Mucosa of rectum (tissue), 2 donors: ENCODE data around the gene EFCAB10.
A peak's percentile ranks its signal among the peaks of the same experiment; 100 is the strongest.

ENCODE experiments used
- H3K27ac ChIP-seq, 2 donors: one replicate each; pipeline ENCODE4 v1.7.0; 2013; ENCODE audit warnings: inconsistent platforms in 2 of 2, low read depth in 2 of 2, low read length in 2 of 2
- H3K27me3 ChIP-seq, 2 donors: one replicate each; pipeline ENCODE4 v1.7.0; 2013; ENCODE audit warnings: low read length in 2 of 2; ENCODE audit not compliant: control insufficient read depth in 2 of 2, insufficient read depth in 2 of 2
- H3K36me3 ChIP-seq, 2 donors: one replicate each; pipeline ENCODE4 v1.7.0; 2013; ENCODE audit warnings: low read length in 2 of 2; ENCODE audit not compliant: control insufficient read depth in 2 of 2, insufficient read depth in 2 of 2
- H3K4me1 ChIP-seq, 2 donors: one replicate each; pipeline ENCODE4 v1.7.0; 2013; ENCODE audit warnings: low read length in 2 of 2, mild to moderate bottlenecking in 1 of 2; ENCODE audit not compliant: control insufficient read depth in 2 of 2, insufficient read depth in 2 of 2
- H3K4me3 ChIP-seq, 2 donors: one replicate each; pipeline ENCODE4 v1.7.0; 2013; ENCODE audit warnings: low read length in 2 of 2
- H3K9ac ChIP-seq, 2 donors: one replicate each; pipeline ENCODE4 v1.7.0; 2013; ENCODE audit warnings: low read length in 2 of 2, low read depth in 1 of 2, mild to moderate bottlenecking in 1 of 2
- H3K9me3 ChIP-seq, 2 donors: one replicate each; pipeline ENCODE4 v1.7.0; 2013; ENCODE audit warnings: low read length in 2 of 2; ENCODE audit not compliant: control insufficient read depth in 2 of 2
- donor health status: healthy.
- donor health status: Normal muscosa, but diverticular disease.

EFCAB10 gene

DNA sequence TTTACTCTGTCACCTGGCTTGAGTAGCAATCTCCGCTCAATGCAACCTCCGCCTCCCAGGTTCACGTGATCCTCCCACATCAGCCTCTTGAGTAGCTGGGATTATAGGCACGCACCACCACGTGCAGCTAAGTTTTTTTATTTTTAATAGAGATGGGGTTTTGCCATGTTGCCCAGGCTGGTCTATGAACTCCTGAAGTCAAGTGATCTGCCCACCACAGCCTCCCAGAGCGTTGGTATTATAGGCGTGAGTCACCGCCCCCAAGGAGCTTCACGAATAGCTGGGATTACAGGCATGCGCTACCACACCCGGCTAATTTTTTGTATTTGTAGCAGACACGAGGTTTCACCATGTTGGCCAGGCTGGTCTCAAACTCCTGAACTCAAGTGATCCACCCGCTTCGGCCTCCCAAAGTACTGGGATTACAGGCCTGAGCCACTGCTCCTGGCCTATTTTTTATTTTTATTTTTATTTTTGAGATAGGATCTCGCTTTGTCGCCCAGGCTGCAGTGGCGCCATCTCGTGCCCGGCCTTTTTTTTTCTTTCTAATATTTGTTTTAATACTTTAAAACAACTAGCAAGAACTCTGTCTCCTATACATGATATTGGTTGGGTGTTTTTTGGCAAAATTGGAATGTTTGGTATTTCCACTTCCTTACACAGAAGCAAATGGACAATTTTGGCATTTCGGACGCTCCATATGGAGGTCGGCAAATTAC is 1.1 kb downstream of the EFCAB10 start:
- Histone ChIP-seq H3K4me3 (no peak overlapping the region), H3K4me1 (peaks cover 0 to 5% of the 10 kb centered on the region in 2 donors), H3K9me3 (no peaks in the 10 kb centered on the region), H3K9ac (no peak overlapping the region), H3K36me3 (no peaks in the 10 kb centered on the region), H3K27me3 (peaks cover 0 to 3% of the 10 kb centered on the region in 2 donors), H3K27ac (no peak overlapping the region)

DNA sequence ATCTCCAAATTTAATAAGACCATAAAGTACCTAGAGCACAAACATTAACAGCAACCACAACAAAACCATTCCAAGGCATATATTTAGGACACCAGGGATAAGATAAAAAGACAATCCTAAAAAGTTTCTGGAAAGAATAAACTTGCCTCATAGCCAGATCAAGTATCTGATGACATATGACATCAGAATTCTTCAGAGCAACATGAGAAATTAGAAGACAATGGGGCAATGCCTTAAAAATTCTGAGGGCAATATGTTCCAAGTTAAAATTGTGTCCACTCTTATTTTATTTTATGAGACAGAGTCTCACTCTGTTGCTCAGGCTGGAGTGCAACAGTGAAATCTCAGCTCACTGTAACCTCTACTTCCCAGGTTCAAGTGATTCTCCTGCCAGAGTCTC is 2.8 kb downstream of the EFCAB10 start:
- no peak overlapping the region for H3K27ac ChIP-seq
- H3K4me1 ChIP-seq, result peaks cover 0 to 5% of the 10 kb centered on the region in 2 donors
- H3K9ac ChIP-seq, result no peak overlapping the region
- H3K27me3 ChIP-seq, result peaks cover 0 to 3% of the 10 kb centered on the region in 2 donors
- H3K36me3 ChIP-seq, result no peaks in the 10 kb centered on the region
- no peaks in the 10 kb centered on the region for H3K9me3 ChIP-seq
- H3K4me3 ChIP-seq, result no peak overlapping the region

DNA sequence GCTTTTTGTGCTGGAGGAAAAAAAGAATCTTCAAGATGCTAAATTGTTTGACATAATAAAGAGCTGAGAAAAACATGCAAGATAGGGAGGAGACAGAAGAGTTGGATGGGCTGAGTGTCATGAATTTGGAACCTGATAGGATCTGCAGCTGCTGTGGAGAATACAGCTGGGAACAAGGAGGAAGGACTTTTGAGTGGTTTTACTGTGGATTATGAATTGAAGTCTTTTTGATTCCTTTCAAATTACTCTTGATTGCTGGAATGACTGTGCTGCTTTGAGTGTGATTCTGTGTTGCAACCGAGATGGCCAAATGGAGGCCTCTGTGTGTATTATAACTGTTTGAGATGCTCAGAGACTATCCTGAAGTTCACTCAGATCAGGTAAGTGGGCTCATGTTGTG is 4.0 kb downstream of the EFCAB10 start:
- H3K9ac ChIP-seq, result no peak overlapping the region

DNA sequence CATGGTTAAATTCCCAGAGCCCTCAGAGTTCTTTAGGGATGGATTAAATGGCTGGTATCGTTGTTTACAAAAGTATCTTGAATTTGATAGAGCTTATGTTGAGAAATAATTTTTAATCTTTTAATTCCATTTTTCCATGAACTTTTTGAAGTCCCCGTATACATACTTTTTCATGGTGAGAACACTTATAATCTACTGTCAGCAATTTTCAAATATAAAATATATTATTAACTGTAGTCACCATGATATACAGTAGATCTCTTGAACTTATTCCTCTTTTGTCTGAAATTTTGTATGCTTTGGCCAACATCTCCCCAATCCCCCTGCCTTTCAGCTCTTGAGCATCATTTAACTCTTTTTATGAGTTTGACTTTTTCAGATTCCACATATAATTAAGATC is 9.4 kb downstream of the EFCAB10 start:
- Histone ChIP-seq H3K9ac (no peak overlapping the region), H3K36me3 (peaks cover 8 to 11% of the 10 kb centered on the region in 2 donors), H3K4me1 (no peaks in the 10 kb centered on the region), H3K4me3 (no peak overlapping the region), H3K27me3 (no peaks in the 10 kb centered on the region), H3K9me3 (no peaks in the 10 kb centered on the region), H3K27ac (no peak overlapping the region)

More for the DNA sequence above, 4.0 kb downstream of the EFCAB10 start:
- no peaks in the 10 kb centered on the region for H3K36me3 ChIP-seq
- H3K27me3 ChIP-seq, result peaks cover 0 to 3% of the 10 kb centered on the region in 2 donors
- H3K9me3 ChIP-seq, result no peaks in the 10 kb centered on the region
- H3K27ac ChIP-seq, result no peak overlapping the region
- peaks cover 0 to 5% of the 10 kb centered on the region in 2 donors for H3K4me1 ChIP-seq
- no peak overlapping the region for H3K4me3 ChIP-seq

DNA sequence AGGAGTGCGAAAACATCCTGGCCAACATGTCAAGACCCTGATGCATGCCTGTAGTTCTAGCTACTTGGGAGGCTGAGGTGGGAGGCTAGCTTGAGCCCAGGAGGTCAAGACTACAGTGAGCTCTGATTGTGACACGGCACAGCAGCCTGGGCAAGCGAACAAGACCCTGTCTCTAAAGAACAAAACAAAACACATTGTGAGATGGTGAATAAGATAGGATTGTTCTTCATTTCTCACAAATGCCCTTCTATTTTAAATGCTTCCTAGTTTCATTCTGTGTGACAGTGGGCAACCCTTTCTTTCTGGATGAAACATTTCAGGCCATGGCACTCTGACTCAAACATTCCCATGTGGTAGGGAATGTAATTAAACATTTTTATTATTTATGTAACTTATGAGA is 13.5 kb downstream of the EFCAB10 start:
- H3K4me3 ChIP-seq, result no peak overlapping the region
- no peaks in the 10 kb centered on the region for H3K27me3 ChIP-seq
- no peaks in the 10 kb centered on the region for H3K9me3 ChIP-seq
- H3K4me1 ChIP-seq, result no peaks in the 10 kb centered on the region
- H3K27ac ChIP-seq, result no peak overlapping the region
- H3K36me3 ChIP-seq, result peaks cover 21 to 34% of the 10 kb centered on the region in 2 donors
- H3K9ac ChIP-seq, result no peak overlapping the region

DNA sequence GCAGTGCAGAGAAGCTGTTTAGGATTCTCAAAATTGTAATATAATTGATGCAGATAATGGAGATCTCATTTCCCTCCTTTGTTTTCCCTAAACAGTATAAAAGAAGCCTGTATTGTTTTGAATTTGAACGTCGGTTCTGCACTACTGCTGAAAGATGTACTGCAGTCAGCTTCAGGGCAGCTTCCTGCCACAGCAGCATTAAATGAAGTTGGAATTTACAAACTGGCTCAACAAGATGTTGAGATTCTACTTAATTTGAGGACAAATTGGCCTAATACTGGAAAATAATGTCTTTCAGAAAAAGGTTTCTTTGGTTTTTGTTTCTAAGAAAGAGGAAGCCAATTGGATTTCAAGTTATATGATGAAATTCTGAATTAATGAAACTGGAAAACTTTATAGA is 14.3 kb downstream of the EFCAB10 start:
- H3K9ac ChIP-seq, result no peak overlapping the region
- H3K27me3 ChIP-seq, result no peaks in the 10 kb centered on the region
- no peak overlapping the region for H3K27ac ChIP-seq
- no peak overlapping the region for H3K4me3 ChIP-seq
- no peaks in the 10 kb centered on the region for H3K9me3 ChIP-seq
- H3K36me3 ChIP-seq, result peaks cover 21 to 37% of the 10 kb centered on the region in 2 donors
- H3K4me1 ChIP-seq, result no peaks in the 10 kb centered on the region

DNA sequence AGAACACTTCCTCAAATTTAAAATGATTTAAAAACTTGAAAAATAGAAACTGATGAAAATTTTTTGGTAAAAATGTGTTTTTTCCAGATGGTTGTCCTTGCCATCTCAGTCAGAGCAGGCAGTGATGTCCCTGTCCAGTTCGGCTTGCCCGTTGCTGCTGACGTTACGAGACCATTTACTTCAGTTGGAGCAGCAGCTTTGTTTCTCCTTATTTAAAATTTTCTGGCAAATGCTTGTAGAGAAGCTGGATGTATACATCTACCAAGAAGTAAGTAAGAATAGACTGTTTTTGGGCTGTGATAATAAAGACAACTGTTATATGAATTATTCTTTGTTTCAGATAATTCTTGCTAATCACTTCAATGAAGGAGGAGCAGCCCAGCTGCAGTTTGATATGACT is 16.1 kb downstream of the EFCAB10 start:
- H3K36me3 ChIP-seq, result peaks cover 22 to 42% of the 10 kb centered on the region in 2 donors
- H3K4me3 ChIP-seq, result no peak overlapping the region
- H3K4me1 ChIP-seq, result no peaks in the 10 kb centered on the region
- H3K27me3 ChIP-seq, result no peaks in the 10 kb centered on the region
- H3K9me3 ChIP-seq, result no peaks in the 10 kb centered on the region
- no peak overlapping the region for H3K9ac ChIP-seq
- no peak overlapping the region for H3K27ac ChIP-seq

DNA sequence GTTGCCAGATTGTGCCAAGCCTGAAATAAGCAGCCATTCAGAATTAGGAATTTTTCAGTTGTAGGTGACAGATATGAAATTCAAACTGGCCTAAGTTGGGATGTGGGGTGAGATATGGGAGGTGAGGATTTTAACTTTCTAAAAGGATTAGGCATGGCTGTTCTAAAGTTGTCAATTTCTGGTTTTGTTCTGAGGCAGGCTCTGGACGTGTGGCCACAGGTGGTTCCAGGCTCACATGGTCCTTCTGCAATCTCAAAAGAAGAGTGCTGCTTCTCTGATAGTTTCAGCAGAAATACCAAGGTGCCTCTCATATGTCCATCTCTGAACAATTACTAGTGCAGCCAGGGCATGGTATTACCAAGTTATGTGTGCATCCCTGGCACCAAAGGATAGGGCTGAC is 21.4 kb downstream of the EFCAB10 start:
- Histone ChIP-seq H3K9ac (no peak overlapping the region), H3K4me1 (no peaks in the 10 kb centered on the region), H3K36me3 (peaks cover 17 to 42% of the 10 kb centered on the region in 2 donors), H3K27ac (no peak overlapping the region), H3K9me3 (no peaks in the 10 kb centered on the region), H3K4me3 (no peak overlapping the region), H3K27me3 (no peaks in the 10 kb centered on the region)

DNA sequence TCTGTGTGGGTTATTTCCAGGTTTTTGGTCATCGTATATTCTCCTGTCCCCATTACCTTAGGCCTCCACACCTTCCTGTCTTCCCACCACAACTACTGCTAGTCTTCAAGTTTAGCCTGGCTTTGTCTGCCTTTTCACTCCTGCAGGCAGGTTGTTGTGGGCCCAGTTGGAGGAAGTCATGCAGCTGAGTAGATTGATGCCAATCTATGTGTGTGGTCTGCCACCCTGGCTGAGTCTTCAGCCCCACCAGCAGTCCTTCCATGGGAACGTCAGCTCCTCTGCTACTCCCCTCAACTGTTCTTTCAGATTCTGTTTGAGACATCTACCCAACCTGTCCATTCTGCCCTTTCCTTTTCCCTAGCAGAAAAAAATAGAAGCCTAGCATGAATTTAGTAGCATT is 43.0 kb downstream of the EFCAB10 start:
- no peak overlapping the region for H3K4me3 ChIP-seq
- peaks cover 0 to 2% of the 10 kb centered on the region in 2 donors for H3K4me1 ChIP-seq
- H3K36me3 ChIP-seq, result peaks cover 19 to 36% of the 10 kb centered on the region in 2 donors
- no peaks in the 10 kb centered on the region for H3K9me3 ChIP-seq
- H3K9ac ChIP-seq, result no peak overlapping the region
- H3K27me3 ChIP-seq, result no peaks in the 10 kb centered on the region
- no peak overlapping the region for H3K27ac ChIP-seq

DNA sequence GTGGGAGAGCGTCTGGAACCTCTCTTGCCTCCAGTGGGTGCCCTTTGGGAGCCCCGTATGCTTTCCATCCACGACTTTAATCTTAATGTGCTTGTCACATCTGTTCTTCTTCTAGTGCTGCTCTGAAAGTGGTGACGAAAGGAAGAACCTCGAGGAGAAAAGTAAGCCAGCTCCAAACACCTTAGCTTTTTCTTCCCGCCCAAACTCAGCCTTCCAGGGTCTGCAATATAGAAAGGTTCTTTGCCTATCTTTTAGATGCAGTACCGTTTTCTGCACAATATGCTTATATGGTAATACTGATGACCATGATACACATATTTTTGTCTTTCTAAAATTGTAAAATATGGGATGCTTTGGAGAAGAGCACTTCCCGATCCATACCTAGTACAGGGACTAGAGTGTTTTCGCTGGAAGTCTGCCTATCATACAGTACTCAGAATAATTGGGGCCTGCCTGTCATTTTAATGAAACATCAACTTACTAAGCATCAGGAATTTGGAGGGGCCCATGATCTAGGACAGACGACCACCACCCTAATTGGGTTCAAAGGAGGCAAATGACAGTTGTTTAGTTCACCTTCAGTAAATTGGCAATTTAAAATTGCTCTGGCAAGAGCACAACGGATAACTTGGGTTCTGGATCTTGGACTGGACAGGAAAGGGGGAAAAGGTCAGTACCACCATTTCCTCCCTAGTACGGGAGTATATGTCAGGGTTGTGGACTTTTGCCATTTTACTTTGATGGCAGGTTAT is 48.4 kb downstream of the EFCAB10 start:
- H3K9me3 ChIP-seq, result no peaks in the 10 kb centered on the region
- H3K4me1 ChIP-seq, result peaks cover 11 to 14% of the 10 kb centered on the region in 2 donors
- H3K36me3 ChIP-seq, result peaks cover 0 to 6% of the 10 kb centered on the region in 2 donors
- peak overlapping the region; percentile 87 to 92 for H3K27ac ChIP-seq
- H3K9ac ChIP-seq, result peak overlapping the region; percentile 95 to 96
- no peaks in the 10 kb centered on the region for H3K27me3 ChIP-seq
- peak overlapping the region; percentile 91 to 95 for H3K4me3 ChIP-seq
